ENCODE results near the gene LOXHD1.

Gene LOXHD1

GRCh38 chr18:46649071-46649862, 7.8 kb downstream of the LOXHD1 start:
- H3K4me3 ChIP-seq (ENCODE audit: low read depth, low read length): no peak overlapping the region
- no peak for DNase-seq (ENCODE audit: low read depth, low spot score)
- TF ChIP-seq, protein P1, sequence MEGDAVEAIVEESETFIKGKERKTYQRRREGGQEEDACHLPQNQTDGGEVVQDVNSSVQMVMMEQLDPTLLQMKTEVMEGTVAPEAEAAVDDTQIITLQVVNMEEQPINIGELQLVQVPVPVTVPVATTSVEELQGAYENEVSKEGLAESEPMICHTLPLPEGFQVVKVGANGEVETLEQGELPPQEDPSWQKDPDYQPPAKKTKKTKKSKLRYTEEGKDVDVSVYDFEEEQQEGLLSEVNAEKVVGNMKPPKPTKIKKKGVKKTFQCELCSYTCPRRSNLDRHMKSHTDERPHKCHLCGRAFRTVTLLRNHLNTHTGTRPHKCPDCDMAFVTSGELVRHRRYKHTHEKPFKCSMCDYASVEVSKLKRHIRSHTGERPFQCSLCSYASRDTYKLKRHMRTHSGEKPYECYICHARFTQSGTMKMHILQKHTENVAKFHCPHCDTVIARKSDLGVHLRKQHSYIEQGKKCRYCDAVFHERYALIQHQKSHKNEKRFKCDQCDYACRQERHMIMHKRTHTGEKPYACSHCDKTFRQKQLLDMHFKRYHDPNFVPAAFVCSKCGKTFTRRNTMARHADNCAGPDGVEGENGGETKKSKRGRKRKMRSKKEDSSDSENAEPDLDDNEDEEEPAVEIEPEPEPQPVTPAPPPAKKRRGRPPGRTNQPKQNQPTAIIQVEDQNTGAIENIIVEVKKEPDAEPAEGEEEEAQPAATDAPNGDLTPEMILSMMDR (IDR thresholded peaks at IDR 0.05; ENCODE audit: insufficient read depth, low read length, missing control alignments): no peak
- POLR2A ChIA-PET: no interaction called here
- CTCF ChIA-PET: interaction anchor here (3.5 kb wide), 1 partner anchor 9 kb away, joined by 22 read pairs; the partner anchor contains the start of gene LOXHD1

- no peak for DNase-seq (ENCODE audit: low read depth, low spot score)
- TF ChIP-seq, protein P1 (IDR thresholded peaks at IDR 0.05; ENCODE audit: insufficient read depth, low read length, missing control alignments): no peak
- H3K4me3 ChIP-seq (ENCODE audit: low read depth, low read length): no peak overlapping the region
- ChIA-PET POLR2A (no interaction called here), CTCF (interaction anchor here (3.5 kb wide), 1 partner anchor 11 kb away, joined by 22 read pairs; the partner anchor contains the start of gene LOXHD1)
Measured at GRCh38 chr18:46646468-46646867, 10.6 kb downstream of the LOXHD1 start.

GRCh38 chr18:46642561-46642960, 14.5 kb downstream of the LOXHD1 start:
- POLR2A ChIA-PET: no interaction called here
- CTCF ChIA-PET: no interaction called here
- DNase-seq (ENCODE audit: low read depth, low spot score): no peak

DNA sequence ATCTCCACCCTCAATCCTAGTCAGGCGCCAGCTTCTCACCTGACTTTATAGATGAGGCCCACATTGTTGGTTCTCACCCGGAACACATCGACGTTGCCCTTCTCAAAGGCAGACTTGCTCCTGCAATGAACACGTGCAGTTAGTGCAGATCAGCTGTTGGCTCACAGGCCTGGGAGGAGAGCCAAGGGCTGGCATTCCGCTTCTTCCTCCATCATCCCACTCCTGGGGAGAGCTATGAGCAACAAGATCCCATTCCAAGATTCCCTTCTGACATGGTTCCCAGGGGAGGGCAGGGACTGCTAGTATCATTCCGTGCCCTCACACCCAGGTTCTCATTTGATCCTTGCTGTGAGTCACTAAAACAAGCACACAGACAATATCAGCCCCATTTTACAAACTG, 15.1 kb downstream of the LOXHD1 start:
- DNase-seq (ENCODE audit: low read depth, low spot score): no peak
- ChIA-PET CTCF (no interaction called here), POLR2A (no interaction called here)
- H3K4me3 ChIP-seq (ENCODE audit: low read depth, low read length): no peak overlapping the region
- TF ChIP-seq, protein P1 (IDR thresholded peaks at IDR 0.05; ENCODE audit: insufficient read depth, low read length, missing control alignments): no peak

More at GRCh38 chr18:46642561-46642960, 14.5 kb downstream of the LOXHD1 start:
- TF ChIP-seq, protein P1 (IDR thresholded peaks at IDR 0.05; ENCODE audit: insufficient read depth, low read length, missing control alignments): no peak
- no peak overlapping the region for H3K4me3 ChIP-seq (ENCODE audit: low read depth, low read length)

GRCh38 chr18:46639386-46639785, 17.6 kb downstream of the LOXHD1 start:
- CTCF ChIA-PET: no interaction called here
- TF ChIP-seq, protein P1 (IDR thresholded peaks at IDR 0.05; ENCODE audit: insufficient read depth, low read length, missing control alignments): no peak
- no peak overlapping the region for H3K4me3 ChIP-seq (ENCODE audit: low read depth, low read length)
- POLR2A ChIA-PET: no interaction called here
- no peak for DNase-seq (ENCODE audit: low read depth, low spot score)

DNA sequence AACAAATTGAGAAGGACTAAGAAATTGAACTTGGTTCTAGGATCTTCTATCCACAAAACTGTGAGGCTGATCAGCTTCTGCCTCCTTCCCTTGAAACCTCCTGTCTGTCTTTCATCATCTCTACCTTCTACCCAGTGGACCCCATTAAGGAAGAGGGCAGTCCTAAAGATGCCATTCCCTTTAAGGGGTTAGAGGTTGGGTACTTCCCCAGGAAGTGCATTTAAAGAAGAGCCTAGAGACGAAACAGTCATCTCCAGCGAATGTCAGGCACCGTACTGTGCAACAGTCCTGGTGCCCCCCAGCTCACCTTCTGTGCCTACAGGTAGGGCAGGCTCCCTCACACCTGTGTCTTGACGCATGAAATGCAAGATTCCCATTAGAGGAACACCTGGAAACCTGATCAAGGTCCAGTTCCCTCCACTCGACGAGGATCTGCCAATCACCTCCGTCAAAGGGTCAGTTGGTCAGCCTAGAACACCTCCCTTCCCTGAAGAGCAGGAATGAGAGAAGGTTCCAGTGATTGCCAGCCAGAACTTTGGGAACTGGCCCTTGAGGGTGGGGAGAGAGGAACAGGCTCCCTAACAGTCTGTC, 20.9 kb downstream of the LOXHD1 start:
- H3K4me3 ChIP-seq (ENCODE audit: low read depth, low read length): no peak overlapping the region
- ChIA-PET POLR2A (no interaction called here), CTCF (no interaction called here)
- TF ChIP-seq, protein P1 (IDR thresholded peaks at IDR 0.05; ENCODE audit: insufficient read depth, low read length, missing control alignments): no peak
- no peak for DNase-seq (ENCODE audit: low read depth, low spot score)
